GM12878 (cell line): ENCODE results near the gene ETV7. TPM values are rescaled to one million over a fixed set of nuclear protein-coding genes. Genes with fewer than 3 reads are reported as not detected.

Source experiments
- CBFB ChIP-seq: IDR thresholded peaks from 2 replicates; pipeline ENCODE4 v1.6.1; 2016; ENCODE audit warnings: antibody characterized with exemption, low read depth
- CBX5 ChIP-seq: sonication (generic); IDR thresholded peaks from 2 replicates; pipeline ENCODE4 v1.6.1; 2016; ENCODE audit warnings: low read depth, moderate library complexity, mild to moderate bottlenecking, inconsistent platforms
- CHD1 ChIP-seq: IDR thresholded peaks from 2 replicates; pipeline ENCODE4 v1.6.1; 2012; ENCODE audit warnings: low read depth, low read length, improper control_type of control experiment
- CHD4 ChIP-seq: fragments of 200-600 bp; sonication (generic); IDR thresholded peaks from 2 replicates; pipeline ENCODE4 v1.6.1; 2016; ENCODE audit warnings: mild to moderate bottlenecking
- E2F8 ChIP-seq: fragments of 450-650 bp; IDR thresholded peaks from 2 replicates; pipeline ENCODE4 v1.6.1; 2018; ENCODE audit warnings: mild to moderate bottlenecking, low read depth, moderate library complexity; ENCODE audit not compliant: partially characterized antibody
- E4F1 ChIP-seq: fragments of 450-650 bp; IDR thresholded peaks from 2 replicates; pipeline ENCODE4 v1.6.1; 2018; ENCODE audit warnings: borderline replicate concordance, mild to moderate bottlenecking; ENCODE audit not compliant: partially characterized antibody
- GABPA ChIP-seq: IDR thresholded peaks from 2 replicates; pipeline ENCODE4 v1.6.1; 2014; ENCODE audit warnings: antibody characterized with exemption, low read depth, mild to moderate bottlenecking, inconsistent platforms
- IKZF1 ChIP-seq: fragments of 450-650 bp; conservative IDR thresholded peaks from 2 replicates; pipeline ENCODE4 v1.6.1; 2017; ENCODE audit warnings: antibody characterized with exemption, mild to moderate bottlenecking
- JUNB ChIP-seq: IDR thresholded peaks from 2 replicates; pipeline ENCODE4 v1.6.1; 2016; ENCODE audit warnings: antibody characterized with exemption, mild to moderate bottlenecking
- NBN ChIP-seq: fragments of 450-650 bp; IDR thresholded peaks from 2 replicates; pipeline ENCODE4 v1.6.1; 2016
- RAD51 ChIP-seq: fragments of 450-650 bp; IDR thresholded peaks from 2 replicates; pipeline ENCODE4 v1.6.1; 2016; ENCODE audit warnings: moderate library complexity, mild to moderate bottlenecking, inconsistent platforms
- SIX5 ChIP-seq: IDR thresholded peaks from 2 replicates; pipeline ENCODE4 v1.6.1; 2011; ENCODE audit warnings: mild to moderate bottlenecking, low read depth, low read length, moderate library complexity; ENCODE audit not compliant: severe bottlenecking
- SMARCA5 ChIP-seq: fragments of 450-650 bp; IDR thresholded peaks from 2 replicates; pipeline ENCODE4 v1.6.1; 2017; ENCODE audit warnings: mild to moderate bottlenecking
- SP1 ChIP-seq: IDR thresholded peaks from one replicate; pipeline ENCODE4 v1.6.1; 2011; ENCODE audit warnings: low read depth, low read length
- STAT1 ChIP-seq: fragments of 450-650 bp; conservative IDR thresholded peaks from 2 replicates; pipeline ENCODE4 v1.6.1; 2014; ENCODE audit warnings: antibody characterized with exemption, mild to moderate bottlenecking
- SUZ12 ChIP-seq: fragments of 200-600 bp; sonication (generic); IDR thresholded peaks from one replicate; pipeline ENCODE4 v1.6.1; 2018; ENCODE audit warnings: antibody characterized with exemption, mild to moderate bottlenecking; ENCODE audit not compliant: unreplicated experiment
- TCF7 ChIP-seq: IDR thresholded peaks from 2 replicates; pipeline ENCODE4 v1.6.1; 2014; ENCODE audit warnings: antibody characterized with exemption, borderline replicate concordance
- ZBED1 ChIP-seq: IDR thresholded peaks from 2 replicates; pipeline ENCODE4 v1.6.1; 2016; ENCODE audit warnings: borderline replicate concordance
- ZBTB4 ChIP-seq: fragments of 450-650 bp; formaldehyde crosslinking; IDR thresholded peaks from 2 replicates; pipeline ENCODE4 v1.4.0; 2022; ENCODE audit warnings: mild to moderate bottlenecking, moderate library complexity
- ZSCAN29 ChIP-seq: fragments of 450-650 bp; IDR thresholded peaks from 2 replicates; pipeline ENCODE4 v1.6.1; 2017; ENCODE audit warnings: mild to moderate bottlenecking, moderate library complexity
- ZZZ3 ChIP-seq: IDR thresholded peaks from 2 replicates; pipeline ENCODE4 v1.6.1; 2011; ENCODE audit warnings: low read depth; ENCODE audit not compliant: control insufficient read depth, insufficient read length
- polyA plus RNA-seq, 11 experiments: library from polyadenylated mRNA; depleted of rRNA in 4 of 11; unstranded in 6 of 11; stranded (reverse) in 5 of 11; fragments of >200 nt; fragmentation: Nextera tagmentation in 4 of 11; fragmentation: Illumina TruSeq in 1 of 11; extraction: Ambion mirVana in 4 of 11; extraction: Trizol in 1 of 11; gene quantifications; 1 replicate in 1 of 11; 2 replicates in 10 of 11; pipeline versions ENCODE4 v1.2.1 to v1.2.3, GENCODE V29; 2011 to 2016; ENCODE audit warnings: inconsistent platforms in 2 of 11, missing spikeins in 2 of 11, low read depth in 1 of 11
- total RNA-seq, 4 experiments: library from RNA; depleted of rRNA in 3 of 4; stranded (reverse); fragments of >200 nt in 3 of 4; fragmentation: Illumina TruSeq in 1 of 4; extraction: Trizol in 1 of 4; gene quantifications; 2 replicates each; pipeline versions ENCODE4 v1.2.1 to v1.2.3, GENCODE V29; 2013 to 2021

The ETV7 gene
- total and polyA plus RNA-seq, 10 of the 15 experiments (the other 5 are each of a cell fraction or from before 2014, with no cell fraction given) = 0.04 to 1.8 (median 1.3) TPM

- no peak for TF ChIP-seq ZBTB4
- no peak for TF ChIP-seq E4F1
- TF ChIP-seq NBN = no peak; the same call in 1 of the 2 replicates
- TF ChIP-seq RAD51 = peak; percentile 97
- no peak for TF ChIP-seq CHD1
- no peak for TF ChIP-seq CBX5
- no peak for TF ChIP-seq CBFB
- no peak for TF ChIP-seq ZSCAN29
- TF ChIP-seq JUNB = no peak
- no peak for TF ChIP-seq CHD4
- peak; percentile 68 for TF ChIP-seq SP1
- TF ChIP-seq STAT1 = no peak; the same call in 1 of the 2 replicates
- TF ChIP-seq E2F8 = no peak
- no peak for TF ChIP-seq SUZ12
- no peak for TF ChIP-seq SIX5
- TF ChIP-seq GABPA = no peak
- TF ChIP-seq ZZZ3 = no peak
- TF ChIP-seq IKZF1 = peak; percentile 90
- peak; percentile 97 for TF ChIP-seq SMARCA5
- TF ChIP-seq TCF7 = no peak
- TF ChIP-seq ZBED1 = peak; percentile 59; the same call in 1 of the 2 replicates
Observed at GRCh38 chr6:36358226-36358915, 29.1 kb downstream of the ETV7 start (continued).
